Measurements from ENCODE around the gene TMEM273.

DNA sequence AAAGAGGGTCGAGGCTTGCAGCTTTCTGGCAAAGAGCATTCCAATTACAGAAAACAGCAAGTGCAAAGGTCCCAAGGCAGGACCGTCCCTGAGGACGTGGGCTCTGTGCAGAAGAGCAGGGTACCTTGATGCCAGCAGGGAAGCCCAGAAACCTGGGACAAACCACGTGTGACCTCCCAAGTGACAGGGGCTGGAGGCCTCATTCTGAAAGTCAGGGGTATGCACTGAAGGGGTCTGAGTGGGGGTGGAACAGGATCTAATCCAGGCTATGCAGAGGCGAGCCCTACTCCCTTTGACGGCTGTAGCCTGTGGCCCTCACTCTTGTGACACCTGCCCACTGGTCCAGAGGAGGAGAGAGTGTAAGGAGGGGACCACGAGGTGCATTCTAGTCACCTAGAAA lies 22.9 kb downstream of the TMEM273 start:
- TF ChIP-seq POLR2A (IDR thresholded peaks at IDR 0.05; ENCODE audit: borderline replicate concordance, extremely low read depth, insufficient read depth, insufficient read length) (no peak), EZH2 (IDR thresholded peaks at IDR 0.05) (no peak)
- TF ChIP-seq, protein P1, sequence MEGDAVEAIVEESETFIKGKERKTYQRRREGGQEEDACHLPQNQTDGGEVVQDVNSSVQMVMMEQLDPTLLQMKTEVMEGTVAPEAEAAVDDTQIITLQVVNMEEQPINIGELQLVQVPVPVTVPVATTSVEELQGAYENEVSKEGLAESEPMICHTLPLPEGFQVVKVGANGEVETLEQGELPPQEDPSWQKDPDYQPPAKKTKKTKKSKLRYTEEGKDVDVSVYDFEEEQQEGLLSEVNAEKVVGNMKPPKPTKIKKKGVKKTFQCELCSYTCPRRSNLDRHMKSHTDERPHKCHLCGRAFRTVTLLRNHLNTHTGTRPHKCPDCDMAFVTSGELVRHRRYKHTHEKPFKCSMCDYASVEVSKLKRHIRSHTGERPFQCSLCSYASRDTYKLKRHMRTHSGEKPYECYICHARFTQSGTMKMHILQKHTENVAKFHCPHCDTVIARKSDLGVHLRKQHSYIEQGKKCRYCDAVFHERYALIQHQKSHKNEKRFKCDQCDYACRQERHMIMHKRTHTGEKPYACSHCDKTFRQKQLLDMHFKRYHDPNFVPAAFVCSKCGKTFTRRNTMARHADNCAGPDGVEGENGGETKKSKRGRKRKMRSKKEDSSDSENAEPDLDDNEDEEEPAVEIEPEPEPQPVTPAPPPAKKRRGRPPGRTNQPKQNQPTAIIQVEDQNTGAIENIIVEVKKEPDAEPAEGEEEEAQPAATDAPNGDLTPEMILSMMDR (IDR thresholded peaks at IDR 0.05 in 2 of 3, conservative IDR thresholded peaks at IDR 0.05 in 1 of 3; ENCODE audit: borderline replicate concordance in 1 of 3, insufficient read depth in 1 of 3, low read depth in 2 of 3, low read length in 2 of 3), result no peak
